Osteoblast (primary cell): Measurements from ENCODE around the gene WDFY4. TPM values are rescaled to one million over a fixed set of nuclear protein-coding genes. Genes with fewer than 3 reads are reported as not detected.

Experiments
- DNase-seq: peaks from one replicate; pipeline ENCODE4 v3.0.0; 2011; ENCODE audit warnings: low spot score, mixed read lengths; ENCODE audit not compliant: insufficient read length; ENCODE audit errors: missing footprints
- H2AFZ ChIP-seq: 2 replicates; pipeline ENCODE4 v1.6.0; 2011; ENCODE audit warnings: mild to moderate bottlenecking, low read length
- H3K27ac ChIP-seq: 2 replicates; pipeline ENCODE4 v1.5.1; 2011; ENCODE audit warnings: mild to moderate bottlenecking, low read depth, low read length, moderate library complexity
- H3K27me3 ChIP-seq: 2 replicates; pipeline ENCODE4 v1.6.0; 2012; ENCODE audit warnings: mild to moderate bottlenecking, control low read depth, inconsistent platforms, low read length, moderate library complexity; ENCODE audit not compliant: insufficient read depth
- H3K36me3 ChIP-seq: 2 replicates; pipeline ENCODE4 v1.5.1; 2011; ENCODE audit warnings: mild to moderate bottlenecking, low read length, control low read depth, moderate library complexity; ENCODE audit not compliant: insufficient read depth
- H3K4me1 ChIP-seq: 2 replicates; pipeline ENCODE4 v1.5.1; 2011; ENCODE audit warnings: mild to moderate bottlenecking, low read length, control low read depth, moderate library complexity; ENCODE audit not compliant: insufficient read depth
- H3K4me2 ChIP-seq: 2 replicates; pipeline ENCODE4 v1.6.0; 2011; ENCODE audit warnings: mild to moderate bottlenecking, low read length; ENCODE audit not compliant: insufficient read depth
- H3K4me3 ChIP-seq: fragments of 200-600 bp; sonication (generic); 3 replicates; pipeline ENCODE4 v1.5.1; 2012; ENCODE audit warnings: mild to moderate bottlenecking, low read length, inconsistent platforms; ENCODE audit not compliant: insufficient read depth
- H3K79me2 ChIP-seq: 2 replicates; pipeline ENCODE4 v1.6.0; 2012; ENCODE audit warnings: mild to moderate bottlenecking, low read length, control low read depth, inconsistent platforms; ENCODE audit not compliant: insufficient read depth
- H3K9me3 ChIP-seq: 2 replicates; pipeline ENCODE4 v1.5.1; 2011; ENCODE audit warnings: low read depth, low read length, control low read depth
- H4K20me1 ChIP-seq: 2 replicates; pipeline ENCODE4 v1.6.0; 2012; ENCODE audit warnings: mild to moderate bottlenecking, low read length, control low read depth; ENCODE audit not compliant: insufficient read depth
- total RNA-seq: library from RNA; depleted of rRNA; stranded (reverse); fragments of >200 nt; gene quantifications from 2 replicates; pipeline ENCODE4 v1.2.3, GENCODE V29; 2012
- TF ChIP-seq, protein P1 (sequence below): IDR thresholded peaks from 2 replicates; pipeline ENCODE4 v1.5.1; 2011; ENCODE audit warnings: mild to moderate bottlenecking, low read depth, low read length, moderate library complexity; ENCODE audit errors: extremely low read depth

Gene WDFY4
- total RNA-seq, 1 donor: 0.36 TPM

- Histone ChIP-seq H3K4me2 (no peak overlapping the region), H3K36me3 (no peaks in the 10 kb centered on the region), H4K20me1 (no peaks in the 10 kb centered on the region), H2AFZ (no peak overlapping the region), H3K27me3 (peaks cover 15% of the 10 kb centered on the region), H3K9me3 (no peaks in the 10 kb centered on the region), H3K4me1 (no peaks in the 10 kb centered on the region), H3K4me3 (no peak overlapping the region), H3K79me2 (no peaks in the 10 kb centered on the region), H3K27ac (no peak overlapping the region)
- DNase-seq: no peak
- TF ChIP-seq, protein P1, sequence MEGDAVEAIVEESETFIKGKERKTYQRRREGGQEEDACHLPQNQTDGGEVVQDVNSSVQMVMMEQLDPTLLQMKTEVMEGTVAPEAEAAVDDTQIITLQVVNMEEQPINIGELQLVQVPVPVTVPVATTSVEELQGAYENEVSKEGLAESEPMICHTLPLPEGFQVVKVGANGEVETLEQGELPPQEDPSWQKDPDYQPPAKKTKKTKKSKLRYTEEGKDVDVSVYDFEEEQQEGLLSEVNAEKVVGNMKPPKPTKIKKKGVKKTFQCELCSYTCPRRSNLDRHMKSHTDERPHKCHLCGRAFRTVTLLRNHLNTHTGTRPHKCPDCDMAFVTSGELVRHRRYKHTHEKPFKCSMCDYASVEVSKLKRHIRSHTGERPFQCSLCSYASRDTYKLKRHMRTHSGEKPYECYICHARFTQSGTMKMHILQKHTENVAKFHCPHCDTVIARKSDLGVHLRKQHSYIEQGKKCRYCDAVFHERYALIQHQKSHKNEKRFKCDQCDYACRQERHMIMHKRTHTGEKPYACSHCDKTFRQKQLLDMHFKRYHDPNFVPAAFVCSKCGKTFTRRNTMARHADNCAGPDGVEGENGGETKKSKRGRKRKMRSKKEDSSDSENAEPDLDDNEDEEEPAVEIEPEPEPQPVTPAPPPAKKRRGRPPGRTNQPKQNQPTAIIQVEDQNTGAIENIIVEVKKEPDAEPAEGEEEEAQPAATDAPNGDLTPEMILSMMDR: no peak
Observed at GRCh38 chr10:48964038-48964437, 279.4 kb downstream of the WDFY4 start.

GRCh38 chr10:48965460-48965859 is 280.8 kb downstream of the WDFY4 start:
- peaks cover 15% of the 10 kb centered on the region for H3K27me3 ChIP-seq
- no peak overlapping the region for H3K27ac ChIP-seq
- no peaks in the 10 kb centered on the region for H3K79me2 ChIP-seq
- no peaks in the 10 kb centered on the region for H3K36me3 ChIP-seq
- no peak overlapping the region for H3K4me3 ChIP-seq
- H2AFZ ChIP-seq: no peak overlapping the region
- H3K4me2 ChIP-seq: no peak overlapping the region
- no peak for DNase-seq
- H3K4me1 ChIP-seq: no peaks in the 10 kb centered on the region
- TF ChIP-seq, protein P1: no peak
- no peaks in the 10 kb centered on the region for H3K9me3 ChIP-seq
- H4K20me1 ChIP-seq: no peaks in the 10 kb centered on the region

GRCh38 chr10:48968036-48968435 is 283.4 kb downstream of the WDFY4 start:
- Histone ChIP-seq H3K27me3 (peaks cover 11% of the 10 kb centered on the region), H2AFZ (no peak overlapping the region), H3K36me3 (no peaks in the 10 kb centered on the region), H3K4me2 (no peak overlapping the region), H3K79me2 (no peaks in the 10 kb centered on the region), H3K9me3 (no peaks in the 10 kb centered on the region), H3K27ac (no peak overlapping the region), H3K4me3 (no peak overlapping the region), H4K20me1 (no peaks in the 10 kb centered on the region), H3K4me1 (no peaks in the 10 kb centered on the region)
- no peak for DNase-seq
- TF ChIP-seq, protein P1: no peak

DNA sequence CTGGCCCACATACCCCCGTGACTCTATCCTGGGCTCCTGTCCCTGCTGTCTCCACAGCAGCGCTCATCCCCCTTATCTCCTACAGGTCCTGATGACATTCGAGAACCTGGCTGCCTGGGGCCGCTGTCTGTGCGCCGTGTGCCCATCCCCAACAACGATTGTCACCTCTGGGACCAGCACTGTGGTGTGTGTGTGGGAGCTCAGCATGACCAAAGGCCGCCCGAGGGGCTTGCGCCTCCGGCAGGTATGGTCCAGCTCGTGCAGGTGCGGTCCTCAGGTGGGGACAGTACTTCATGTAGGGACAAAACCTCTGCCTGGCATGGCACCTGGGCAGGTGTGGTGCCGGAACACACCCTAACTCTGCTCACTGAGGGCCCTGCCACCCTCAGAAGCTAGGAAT is 285.4 kb downstream of the WDFY4 start:
- H3K9me3 ChIP-seq: no peaks in the 10 kb centered on the region
- H3K27ac ChIP-seq: no peak overlapping the region
- no peak overlapping the region for H3K4me2 ChIP-seq
- TF ChIP-seq, protein P1: no peak
- DNase-seq: no peak
- H3K27me3 ChIP-seq: peaks cover 11% of the 10 kb centered on the region
- no peaks in the 10 kb centered on the region for H3K36me3 ChIP-seq
- H3K79me2 ChIP-seq: no peaks in the 10 kb centered on the region
- H3K4me1 ChIP-seq: no peaks in the 10 kb centered on the region
- no peak overlapping the region for H2AFZ ChIP-seq
- H3K4me3 ChIP-seq: no peak overlapping the region
- no peaks in the 10 kb centered on the region for H4K20me1 ChIP-seq
